Measurements from ENCODE around the gene RALGAPB. TPM values are rescaled to one million over a fixed set of nuclear protein-coding genes. Genes with fewer than 3 reads are reported as not detected.
A peak's percentile ranks its signal among the peaks of the same experiment; 100 is the strongest.

The RALGAPB gene
- polyA plus RNA-seq, 1 experiment, result 30.1 TPM

- no peak for TF ChIP-seq CTCF (IDR thresholded peaks at IDR 0.05; ENCODE audit: low read depth, low read length)
- CTCF ChIA-PET, result interaction anchor here (1.5 kb wide), 1 partner anchor 11 kb away, joined by 11 read pairs; no protein-coding TSS in a partner anchor
- POLR2A ChIA-PET, result no interaction called here
- Histone ChIP-seq H3K9me3 (ENCODE audit: control insufficient read depth, insufficient read depth, low read length) (no peaks in the 10 kb centered on the region), H3K27me3 (ENCODE audit: control insufficient read depth, insufficient read depth, low read length) (no peaks in the 10 kb centered on the region), H3K4me3 (ENCODE audit: low read depth, low read length) (no peak overlapping the region), H3K27ac (ENCODE audit: low read depth, low read length) (no peak overlapping the region)
- no peak for DNase-seq (ENCODE audit: low read depth, low spot score)
Observed at GRCh38 chr20:38523697-38524096, 51.1 kb downstream of the RALGAPB start.

GRCh38 chr20:38528167-38528566 is 55.5 kb downstream of the RALGAPB start:
- DNase-seq (ENCODE audit: low read depth, low spot score), result no peak

GRCh38 chr20:38531021-38531420 is 58.4 kb downstream of the RALGAPB start:
- Histone ChIP-seq H3K27ac (ENCODE audit: low read depth, low read length) (no peak overlapping the region), H3K27me3 (ENCODE audit: control insufficient read depth, insufficient read depth, low read length) (no peaks in the 10 kb centered on the region), H3K9me3 (ENCODE audit: control insufficient read depth, insufficient read depth, low read length) (no peaks in the 10 kb centered on the region), H3K4me3 (ENCODE audit: low read depth, low read length) (no peak overlapping the region)
- ChIA-PET POLR2A (no interaction called here), CTCF (no interaction called here)
- no peak for DNase-seq (ENCODE audit: low read depth, low spot score)
- TF ChIP-seq CTCF (IDR thresholded peaks at IDR 0.05; ENCODE audit: low read depth, low read length), result no peak

More at GRCh38 chr20:38528167-38528566, 55.5 kb downstream of the RALGAPB start:
- no peak for TF ChIP-seq CTCF (IDR thresholded peaks at IDR 0.05; ENCODE audit: low read depth, low read length)
- ChIA-PET POLR2A (no interaction called here), CTCF (no interaction called here)
- H3K4me3 ChIP-seq (ENCODE audit: low read depth, low read length), result no peak overlapping the region
- H3K9me3 ChIP-seq (ENCODE audit: control insufficient read depth, insufficient read depth, low read length), result no peaks in the 10 kb centered on the region
- H3K27me3 ChIP-seq (ENCODE audit: control insufficient read depth, insufficient read depth, low read length), result no peaks in the 10 kb centered on the region
- H3K27ac ChIP-seq (ENCODE audit: low read depth, low read length), result no peak overlapping the region

GRCh38 chr20:38534756-38535155 is 62.1 kb downstream of the RALGAPB start:
- no peak for DNase-seq (ENCODE audit: low read depth, low spot score)
- Histone ChIP-seq H3K27me3 (ENCODE audit: control insufficient read depth, insufficient read depth, low read length) (no peaks in the 10 kb centered on the region), H3K4me3 (ENCODE audit: low read depth, low read length) (no peak overlapping the region), H3K27ac (ENCODE audit: low read depth, low read length) (no peak overlapping the region), H3K9me3 (ENCODE audit: control insufficient read depth, insufficient read depth, low read length) (no peaks in the 10 kb centered on the region)
- TF ChIP-seq CTCF (IDR thresholded peaks at IDR 0.05; ENCODE audit: low read depth, low read length), result no peak
- CTCF ChIA-PET, result no interaction called here
- POLR2A ChIA-PET, result no interaction called here

GRCh38 chr20:38536310-38536709 is 63.7 kb downstream of the RALGAPB start:
- POLR2A ChIA-PET, result no interaction called here
- Histone ChIP-seq H3K4me3 (ENCODE audit: low read depth, low read length) (no peak overlapping the region), H3K27ac (ENCODE audit: low read depth, low read length) (no peak overlapping the region), H3K27me3 (ENCODE audit: control insufficient read depth, insufficient read depth, low read length) (no peaks in the 10 kb centered on the region), H3K9me3 (ENCODE audit: control insufficient read depth, insufficient read depth, low read length) (no peaks in the 10 kb centered on the region)
- DNase-seq (ENCODE audit: low read depth, low spot score), result no peak
- peak; percentile 30 for TF ChIP-seq CTCF (IDR thresholded peaks at IDR 0.05; ENCODE audit: low read depth, low read length)
- CTCF ChIA-PET, result no interaction called here
